H1 (cell line): ENCODE results near the gene PRXL2A. TPM values are rescaled to one million over a fixed set of nuclear protein-coding genes. Genes with fewer than 3 reads are reported as not detected.

ENCODE experiments used
- CTCF ChIA-PET: fragments of 300-600 bp; sonication (Branson Sonifier 250); formaldehyde crosslinking; loops from one replicate; lab custom pipeline; 2021; ENCODE audit not compliant: partially characterized antibody; lab: Charles Lee
- POLR2A ChIA-PET: fragments of 300-600 bp; sonication (Branson Sonifier 250); formaldehyde crosslinking; loops from one replicate; lab custom pipeline; 2021; ENCODE audit warnings: inconsistent platforms; ENCODE audit not compliant: partially characterized antibody; lab: Charles Lee
- DNase-seq, 2 experiments: peaks; one replicate each; pipeline versions ENCODE4 v3.0.0 to v3.0.0-alpha.2; 2010 to 2022; ENCODE audit warnings: low spot score in 2 of 2, low read depth in 1 of 2, mixed read lengths in 1 of 2
- FAIRE-seq: peaks from 2 replicates; lab custom pipeline; 2011; peaks lifted over from hg19 to GRCh38; lab: Jason Lieb, UNC
- H2AFZ ChIP-seq: 2 replicates; pipeline ENCODE4 v1.8.1; 2012; ENCODE audit warnings: low read length, inconsistent platforms
- H2AK5ac ChIP-seq: 2 replicates; pipeline ENCODE4 v1.6.1; 2013; ENCODE audit warnings: low read depth, low read length
- H2BK120ac ChIP-seq: replicated peaks from 2 replicates; pipeline ENCODE3; 2013; ENCODE audit warnings: low read depth, low read length, inconsistent platforms
- H2BK12ac ChIP-seq: 2 replicates; pipeline ENCODE4 v1.6.1; 2013; ENCODE audit warnings: low read depth, low read length
- H2BK15ac ChIP-seq: 2 replicates; pipeline ENCODE4 v1.6.1; 2013; ENCODE audit warnings: low read length
- H2BK20ac ChIP-seq: 2 replicates; pipeline ENCODE4 v1.6.1; 2013; ENCODE audit warnings: low read length
- H2BK5ac ChIP-seq: 2 replicates; pipeline ENCODE4 v1.6.1; 2013; ENCODE audit warnings: low read depth, low read length
- H3K14ac ChIP-seq: 2 replicates; pipeline ENCODE4 v1.6.1; 2013; ENCODE audit warnings: inconsistent platforms; ENCODE audit not compliant: insufficient read length
- H3K18ac ChIP-seq: 2 replicates; pipeline ENCODE4 v1.6.1; 2013; ENCODE audit warnings: low read length; ENCODE audit errors: extremely low read depth
- H3K23ac ChIP-seq: 2 replicates; pipeline ENCODE4 v1.6.1; 2013; ENCODE audit warnings: inconsistent platforms; ENCODE audit not compliant: insufficient read length
- H3K23me2 ChIP-seq: 2 replicates; pipeline ENCODE4 v1.6.1; 2013; ENCODE audit warnings: low read depth, low read length
- H3K27ac ChIP-seq: 2 replicates; pipeline ENCODE4 v1.6.1; 2011; ENCODE audit warnings: low read depth, low read length, inconsistent platforms
- H3K27me3 ChIP-seq, 4 experiments: replicated peaks in 1 of 4; 1 replicate in 1 of 4; 2 replicates in 3 of 4; pipeline versions ENCODE4 v1.6.1 to v1.8.1; 2011 to 2013; ENCODE audit warnings: low read length in 3 of 4, mild to moderate bottlenecking in 3 of 4, inconsistent platforms in 2 of 4, mixed read lengths in 2 of 4, moderate library complexity in 1 of 4; ENCODE audit not compliant: control insufficient read depth in 3 of 4, insufficient read depth in 3 of 4; ENCODE audit errors: extremely low read depth in 1 of 4
- H3K36me3 ChIP-seq, 4 experiments: 2 replicates each; pipeline versions ENCODE4 v1.6.1 to v1.8.1; 2011 to 2013; ENCODE audit warnings: mild to moderate bottlenecking in 4 of 4, low read length in 3 of 4, moderate library complexity in 2 of 4, control low read depth in 1 of 4, inconsistent platforms in 1 of 4; ENCODE audit not compliant: insufficient read depth in 4 of 4, control insufficient read depth in 2 of 4
- H3K4ac ChIP-seq: replicated peaks from 2 replicates; pipeline ENCODE3; 2013; ENCODE audit warnings: low read length, low read depth, mixed read lengths, inconsistent platforms; ENCODE audit not compliant: insufficient read length
- H3K4me1 ChIP-seq, 4 experiments: replicated peaks in 1 of 4; 1 replicate in 1 of 4; 2 replicates in 3 of 4; pipeline versions ENCODE4 v1.6.1 to v1.8.1; 2011 to 2013; ENCODE audit warnings: low read length in 3 of 4, inconsistent platforms in 2 of 4, mixed read lengths in 1 of 4; ENCODE audit not compliant: insufficient read depth in 4 of 4, control insufficient read depth in 3 of 4
- H3K4me2 ChIP-seq, 2 experiments: 2 replicates each; pipeline versions ENCODE4 v1.6.1 to v1.8.1; 2011 to 2013; ENCODE audit warnings: low read depth in 2 of 2, low read length in 2 of 2, control low read depth in 1 of 2, inconsistent platforms in 1 of 2, mild to moderate bottlenecking in 1 of 2; ENCODE audit not compliant: insufficient read depth in 1 of 2
- H3K4me3 ChIP-seq, 4 experiments: fragments of 200-600, 300-600 bp in 1 of 4; sonication (generic), shearing (Covaris generic), sonication (Bioruptor Twin) in 1 of 4; 2 replicates each; pipeline versions ENCODE4 v1.5.1 to v1.8.1; 2011 to 2016; ENCODE audit warnings: low read length in 4 of 4, low read depth in 3 of 4, control low read depth in 2 of 4, inconsistent platforms in 2 of 4, mild to moderate bottlenecking in 2 of 4, mixed read lengths in 1 of 4, moderate library complexity in 1 of 4; ENCODE audit not compliant: insufficient read depth in 2 of 4; ENCODE audit errors: extremely low read depth in 1 of 4
- H3K56ac ChIP-seq: replicated peaks from 2 replicates; pipeline ENCODE3; 2013; ENCODE audit warnings: low read depth, mild to moderate bottlenecking, mixed read lengths, low read length, inconsistent platforms; ENCODE audit not compliant: insufficient read length
- H3K79me1 ChIP-seq: 2 replicates; pipeline ENCODE4 v1.6.1; 2013; ENCODE audit warnings: low read depth, low read length, control low read depth
- H3K79me2 ChIP-seq, 2 experiments: 2 replicates each; pipeline versions ENCODE4 v1.6.1 to v1.8.1; 2012 to 2013; ENCODE audit warnings: low read length in 2 of 2, mild to moderate bottlenecking in 2 of 2, inconsistent platforms in 1 of 2; ENCODE audit not compliant: insufficient read depth in 2 of 2, control insufficient read depth in 1 of 2
- H3K9ac ChIP-seq, 4 experiments: replicated peaks in 1 of 4; 1 replicate in 1 of 4; 2 replicates in 3 of 4; pipeline versions ENCODE4 v1.6.1 to v1.8.1; 2011 to 2013; ENCODE audit warnings: low read depth in 3 of 4, low read length in 3 of 4, control low read depth in 2 of 4, mild to moderate bottlenecking in 2 of 4, moderate library complexity in 2 of 4, inconsistent platforms in 1 of 4; ENCODE audit errors: extremely low read depth in 1 of 4
- H3K9me3 ChIP-seq, 2 experiments: 2 replicates each; pipeline versions ENCODE4 v1.6.1 to v1.8.1; 2012 to 2013; ENCODE audit warnings: mild to moderate bottlenecking in 2 of 2, moderate library complexity in 2 of 2, control low read depth in 1 of 2, inconsistent platforms in 1 of 2, low read depth in 1 of 2, low read length in 1 of 2, mixed read lengths in 1 of 2; ENCODE audit not compliant: insufficient read depth in 2 of 2
- H4K20me1 ChIP-seq, 2 experiments: replicated peaks in 1 of 2; 2 replicates each; pipeline versions ENCODE3 to v1.8.1; 2011 to 2013; ENCODE audit warnings: inconsistent platforms in 2 of 2, low read length in 2 of 2, mild to moderate bottlenecking in 1 of 2; ENCODE audit not compliant: insufficient read depth in 2 of 2, control insufficient read depth in 1 of 2
- H4K5ac ChIP-seq: 2 replicates; pipeline ENCODE4 v1.6.1; 2013; ENCODE audit warnings: low read length, low read depth, mixed read lengths, inconsistent platforms; ENCODE audit not compliant: insufficient read length
- H4K8ac ChIP-seq: 2 replicates; pipeline ENCODE4 v1.8.0; 2013; ENCODE audit warnings: mild to moderate bottlenecking, moderate library complexity, low read length, inconsistent platforms; ENCODE audit not compliant: insufficient read depth; ENCODE audit errors: extremely low read depth
- H4K91ac ChIP-seq: replicated peaks from 2 replicates; pipeline ENCODE3; 2013; ENCODE audit warnings: low read length, mixed read lengths, inconsistent platforms; ENCODE audit not compliant: insufficient read length
- BRCA1 ChIP-seq: IDR thresholded peaks from 2 replicates; pipeline ENCODE4 v1.6.1; 2012; ENCODE audit warnings: low read depth, low read length, improper control_type of control experiment
- CBX5 ChIP-seq: fragments of 300-800, 300-1000 bp; sonication (generic); IDR thresholded peaks from 2 replicates; pipeline ENCODE4 v1.7.1; 2016; ENCODE audit warnings: antibody characterized with exemption, low read length, low read depth
- SIX5 ChIP-seq: IDR thresholded peaks from 2 replicates; pipeline ENCODE4 v1.6.1; 2011; ENCODE audit warnings: mild to moderate bottlenecking, low read depth, low read length
- WGBS, 2 experiments: shearing (Covaris generic) in 1 of 2; methylation state at CpG; one replicate each; pipeline versions ENCODE4 v1.1.6 to v1.1.7; 2013 to 2015; ENCODE audit warnings: low lambda C conversion rate in 2 of 2, mixed read lengths in 2 of 2, inconsistent platforms in 1 of 2, low coverage in 1 of 2, missing lambda C conversion rate in 1 of 2; ENCODE audit not compliant: insufficient replicate concordance in 2 of 2, insufficient coverage in 1 of 2, insufficient read length in 1 of 2; ENCODE audit errors: extremely low coverage in 1 of 2, missing lambda C conversion rate in 1 of 2; 5-methylcytosine and 5-hydroxymethylcytosine counted together
- polyA plus RNA-seq, 7 experiments: library from polyadenylated mRNA; depleted of rRNA in 3 of 7; stranded (reverse) in 5 of 7; unstranded in 2 of 7; fragments of >200 nt in 5 of 7; fragments of 200-250 nt in 2 of 7; gene quantifications; 1 replicate in 5 of 7; 2 replicates in 1 of 7; 4 replicates in 1 of 7; pipeline versions ENCODE4 v1.2.1 to v1.2.3, GENCODE V29; 2011 to 2013; ENCODE audit warnings: missing spikeins in 2 of 7, mixed read lengths in 2 of 7
- total RNA-seq: library from RNA; stranded (reverse); fragmentation: NEBNext Ultra II Directional; extraction: Animal tissue kit (Norgen Biotek cat#: 25700); gene quantifications from 2 replicates; pipeline ENCODE4 v1.2.1, GENCODE V29; 2021

The PRXL2A gene
- total and polyA plus RNA-seq, 2 of the 8 experiments (the other 6 are each of a cell fraction or from before 2014, with no cell fraction given) = 13.4 to 58.3 TPM

GRCh38 chr10:80473692-80474596, 65.6 kb downstream of the PRXL2A start:
- no peak for FAIRE-seq
- TF ChIP-seq BRCA1 (no peak), CBX5 (no peak), SIX5 (no peak)
- TF ChIP-seq, all 59 proteins: peak for 0

More at GRCh38 chr10:80473692-80474596, 65.6 kb downstream of the PRXL2A start:
- 82% methylated on average over 7 of the region's 8 CpGs; no CpG with 5 or more reads in 1 of the 2 experiments for WGBS, 2 experiments
- no peak overlapping the region for H4K91ac ChIP-seq
- H3K56ac ChIP-seq = no peak overlapping the region
- no peak overlapping the region for H3K4me2 ChIP-seq
- H3K4me3 ChIP-seq = no peak overlapping the region
- no peak overlapping the region for H2BK5ac ChIP-seq
- no peak overlapping the region for H3K4ac ChIP-seq
- 0 out of 7 replicates have a peak overlapping the region, but pooled peaks of 1 of the 4 experiments have one; percentile 30 for H3K9ac ChIP-seq
- H2BK15ac ChIP-seq = no peak overlapping the region
- H2AK5ac ChIP-seq = no peak overlapping the region
- no peak overlapping the region for H2BK20ac ChIP-seq
- ChIA-PET POLR2A (interaction anchor here (1.1 kb wide), 1 partner anchor 9 kb away, joined by 3 read pairs; no protein-coding TSS in a partner anchor), CTCF (interaction anchor here (0.9 to 38.4 kb wide), 7 partner anchors 13 to 123 kb away, joined by 3 to 1263 read pairs (median 7); partner anchors contain the start of gene TSPAN14)
- DNase-seq = no peak
- H3K9me3 ChIP-seq = peaks cover 0 to 2% of the 10 kb centered on the region in 2 experiments; a peak in 1 of 4 replicates
- no peak overlapping the region for H3K14ac ChIP-seq
- peaks cover 0 to 4% (median under 1%) of the 10 kb centered on the region in 4 experiments; a peak in 2 of 7 replicates for H3K27me3 ChIP-seq
- no peak overlapping the region for H2BK12ac ChIP-seq
- no peak overlapping the region for H2AFZ ChIP-seq
- H3K27ac ChIP-seq = no peak overlapping the region
- H2BK120ac ChIP-seq = no peak overlapping the region
- no peaks in the 10 kb centered on the region for H3K23me2 ChIP-seq
- H3K79me1 ChIP-seq = peaks cover 8% of the 10 kb centered on the region
- H4K20me1 ChIP-seq = peaks cover 18 to 39% of the 10 kb centered on the region in 2 experiments
- H3K23ac ChIP-seq = no peak overlapping the region
- H3K18ac ChIP-seq = no peak overlapping the region; the same call in none of the 2 replicates
- peaks cover 0 to 82% of the 10 kb centered on the region in 2 experiments for H3K79me2 ChIP-seq
- peaks cover 2 to 18% (median 9%) of the 10 kb centered on the region in 4 experiments; a peak in 6 of 7 replicates for H3K4me1 ChIP-seq
- H4K8ac ChIP-seq = no peak overlapping the region
- no peak overlapping the region for H4K5ac ChIP-seq
- no peaks in the 10 kb centered on the region; a peak in 3 of 8 replicates for H3K36me3 ChIP-seq
